Activated CD4-positive, alpha-beta T cell treated with anti-CD3 and anti-CD28 coated beads, Interleukin-10, Interleukin-2, amounts not matched to agents 100 ng/mL and 50 ng/mL, durations not matched to agents 16 hours and 8 hours (primary cell): ENCODE data around the gene TNIK.

Source experiments
- DNase-seq: peaks from one replicate; pipeline ENCODE4 v3.0.0-alpha.2; 2020

Gene TNIK

GRCh38 chr3:171058058-171058457 is 402.1 kb downstream of the TNIK start:
- DNase-seq = no peak

- DNase-seq = no peak
Observed at GRCh38 chr3:171057072-171057471, 403.1 kb downstream of the TNIK start.

GRCh38 chr3:171056528-171056927 is 403.7 kb downstream of the TNIK start:
- no peak for DNase-seq

DNA sequence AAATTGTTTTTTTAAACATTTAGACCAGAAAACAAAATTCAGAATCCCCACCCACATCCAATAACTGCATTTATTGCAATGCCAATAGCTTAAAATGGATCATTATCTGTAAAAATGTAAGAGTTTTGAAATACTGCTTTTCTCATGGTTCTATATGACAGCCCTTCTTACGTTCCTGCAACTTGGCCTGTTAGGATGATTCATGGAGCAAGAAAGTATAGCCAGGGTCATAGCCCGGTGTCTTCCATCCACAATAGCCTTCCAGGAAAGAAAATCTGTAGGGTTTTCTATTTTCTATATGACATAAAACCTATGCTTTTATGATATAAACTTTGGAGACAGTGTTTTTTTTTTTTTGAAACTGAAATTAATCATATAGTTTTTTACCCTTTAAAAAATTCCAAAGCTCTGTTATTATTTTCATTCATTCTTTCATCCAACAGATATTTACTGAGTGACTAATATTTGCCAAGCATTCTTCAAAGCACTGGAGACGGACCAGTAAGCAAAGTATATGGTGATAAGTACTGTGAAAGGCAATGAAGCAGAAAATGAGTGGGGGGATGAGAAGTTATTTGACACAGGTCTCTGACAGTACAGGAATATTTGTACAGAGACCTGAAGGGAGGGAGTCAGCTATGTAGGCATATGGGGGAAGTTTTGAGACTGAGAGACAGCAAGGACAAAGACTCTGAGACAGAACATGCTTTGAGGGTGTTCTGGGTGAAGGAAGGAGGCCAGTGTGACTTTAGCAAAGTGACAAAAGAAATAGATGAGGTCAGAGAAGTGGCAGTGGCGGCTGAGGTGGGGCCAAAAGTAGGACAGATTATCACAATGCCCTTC is 404.6 kb downstream of the TNIK start:
- DNase-seq = no peak

GRCh38 chr3:171054921-171055320 is 405.3 kb downstream of the TNIK start:
- no peak for DNase-seq

DNA sequence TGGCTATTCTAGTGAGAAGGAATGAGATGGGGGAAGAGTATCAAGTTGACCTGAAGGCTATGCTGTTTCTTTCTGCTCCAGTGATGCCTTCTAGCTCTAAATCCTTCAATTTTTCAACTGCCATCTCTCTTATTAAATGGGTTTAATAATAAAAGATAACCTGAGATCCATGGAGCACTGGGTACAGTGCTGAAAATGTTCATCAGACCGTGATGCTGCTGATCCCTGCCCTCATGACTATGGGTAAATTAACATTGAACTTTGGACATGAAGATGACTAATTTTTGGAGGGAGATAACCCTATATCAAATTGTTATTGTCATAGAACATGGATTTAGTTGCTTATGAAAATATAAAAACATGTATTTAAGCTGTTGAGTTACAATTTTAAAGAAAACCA is 406.0 kb downstream of the TNIK start:
- DNase-seq = no peak

DNA sequence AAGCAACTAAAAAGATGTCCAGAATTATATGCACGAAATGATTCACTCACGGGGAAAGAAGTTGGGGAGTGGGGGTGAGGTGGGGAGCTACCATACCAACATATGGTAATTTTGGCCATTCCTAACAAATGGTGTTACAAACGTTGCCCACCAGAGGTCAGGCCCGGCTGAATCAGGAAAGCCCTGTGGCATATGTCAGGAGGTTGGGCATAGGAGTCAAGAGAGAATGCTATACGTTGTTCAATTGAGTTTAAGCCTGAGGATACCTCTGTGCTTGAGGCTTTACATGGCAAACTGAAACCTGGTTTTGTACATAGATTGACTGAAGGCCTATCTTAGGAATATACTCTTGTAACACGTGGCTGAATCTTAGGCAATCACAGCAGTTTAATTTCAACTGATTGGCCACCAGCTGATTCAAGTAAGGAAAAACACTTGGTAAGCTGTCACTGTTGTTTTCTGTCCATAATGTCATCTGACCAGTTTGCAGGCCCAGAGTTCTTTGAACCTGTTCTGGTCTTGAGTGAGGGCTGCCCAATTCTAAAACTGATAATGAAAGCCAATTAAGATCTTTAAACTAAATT is 410.3 kb downstream of the TNIK start:
- DNase-seq = peak; percentile 61

GRCh38 chr3:171046760-171047159 is 413.4 kb downstream of the TNIK start:
- DNase-seq = no peak

GRCh38 chr3:171044835-171045793 is 415.1 kb downstream of the TNIK start:
- no peak for DNase-seq

DNA sequence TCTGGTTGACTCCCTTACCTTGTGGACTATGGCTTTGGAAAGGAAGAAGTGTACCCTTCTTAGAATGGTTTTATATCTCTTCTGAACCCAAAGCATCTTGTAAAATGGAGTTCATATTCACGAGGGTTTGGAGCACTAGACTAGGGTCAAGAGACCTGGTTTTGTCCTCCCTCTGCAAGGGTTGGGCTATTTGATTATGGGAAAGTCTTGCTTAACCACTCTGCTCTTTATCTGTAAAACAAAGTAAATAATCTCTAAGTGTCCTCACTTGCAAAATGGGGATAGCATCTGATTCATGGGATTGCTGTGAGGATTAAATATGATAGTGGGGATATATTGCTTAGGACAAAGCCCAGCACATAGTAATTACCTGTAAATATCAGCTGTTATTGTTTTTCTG is 415.8 kb downstream of the TNIK start:
- no peak for DNase-seq

- DNase-seq = no peak
Observed at GRCh38 chr3:171039674-171040073, 420.5 kb downstream of the TNIK start.

- DNase-seq = no peak
Observed at GRCh38 chr3:171038342-171038741, 421.9 kb downstream of the TNIK start.

GRCh38 chr3:171028779-171029232 is 431.4 kb downstream of the TNIK start:
- DNase-seq = no peak

DNA sequence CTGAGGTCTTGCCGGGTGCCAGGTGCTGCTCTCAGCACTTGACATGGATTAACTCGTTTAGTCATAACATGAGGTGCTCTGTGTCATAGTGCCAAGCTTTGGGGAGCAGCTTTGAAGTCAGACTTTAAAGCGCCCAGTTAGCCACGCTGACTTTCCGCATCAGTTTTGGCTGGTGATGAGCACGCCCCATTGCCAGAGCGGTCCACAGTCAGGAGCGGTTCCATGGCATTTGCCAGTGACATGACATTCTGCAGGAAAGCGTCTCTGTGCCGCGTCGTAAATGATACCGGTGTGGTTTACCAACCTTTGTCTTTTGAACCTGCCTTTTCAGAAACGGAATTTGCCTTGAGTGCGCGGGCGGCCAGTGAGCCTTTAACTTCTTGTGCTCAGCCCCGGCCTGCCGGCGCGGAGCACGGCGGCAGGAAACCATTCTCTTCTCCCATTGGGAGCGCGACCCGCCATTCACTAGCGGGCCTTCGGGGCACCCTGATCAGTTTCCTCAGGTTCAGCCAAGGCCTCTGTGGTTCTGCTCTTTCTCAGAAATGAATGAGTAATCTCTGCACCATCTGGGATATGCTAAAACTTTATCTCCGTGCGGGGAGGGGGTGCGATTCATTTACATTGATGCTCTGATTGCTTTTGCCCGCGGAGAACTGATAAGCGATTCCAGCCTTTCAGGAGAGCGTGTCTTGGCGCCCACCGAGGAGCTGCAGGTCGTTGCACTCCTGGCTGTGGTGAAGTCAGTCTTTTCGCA is 432.0 kb downstream of the TNIK start:
- DNase-seq = peak; percentile 82

DNA sequence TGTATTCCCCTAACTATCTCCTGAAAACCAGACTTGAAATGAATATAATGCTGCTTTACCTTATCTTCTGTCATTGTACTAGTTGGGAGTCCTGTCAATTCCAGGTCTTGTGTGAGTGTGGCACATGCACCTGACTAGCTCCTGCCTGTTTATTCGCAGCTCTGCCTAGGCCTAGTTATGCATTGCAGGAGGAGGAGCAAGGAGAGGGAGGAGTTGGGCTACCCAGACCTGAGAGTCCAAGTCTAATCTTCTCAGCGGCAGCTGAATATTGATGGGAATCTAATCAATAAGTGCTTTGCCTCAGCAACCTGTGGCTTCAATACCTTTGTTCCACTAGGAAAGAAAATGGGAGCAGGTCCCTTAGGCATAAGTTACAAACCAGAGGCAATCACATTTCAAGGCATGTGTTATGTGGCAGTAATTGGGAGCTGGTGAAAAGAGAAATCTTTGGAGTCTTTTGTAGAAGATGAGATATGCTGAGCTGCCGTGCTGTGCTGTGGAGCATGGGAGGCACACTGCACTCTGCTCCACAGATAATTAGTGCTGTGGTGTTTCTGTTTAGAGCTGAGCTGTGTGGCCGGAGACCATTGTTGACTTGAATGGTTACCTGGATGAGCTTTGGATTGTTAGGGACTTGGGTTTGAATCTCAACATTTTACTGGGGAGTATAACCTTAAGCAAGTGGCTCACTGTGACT is 433.5 kb downstream of the TNIK start, which contains the start of gene SLC2A2:
TSS of gene SLC2A2 (minus strand) at position 124 of the 697 bp plus-strand sequence. CDS start at position 74, 50 bp downstream.
- no peak for DNase-seq

DNA sequence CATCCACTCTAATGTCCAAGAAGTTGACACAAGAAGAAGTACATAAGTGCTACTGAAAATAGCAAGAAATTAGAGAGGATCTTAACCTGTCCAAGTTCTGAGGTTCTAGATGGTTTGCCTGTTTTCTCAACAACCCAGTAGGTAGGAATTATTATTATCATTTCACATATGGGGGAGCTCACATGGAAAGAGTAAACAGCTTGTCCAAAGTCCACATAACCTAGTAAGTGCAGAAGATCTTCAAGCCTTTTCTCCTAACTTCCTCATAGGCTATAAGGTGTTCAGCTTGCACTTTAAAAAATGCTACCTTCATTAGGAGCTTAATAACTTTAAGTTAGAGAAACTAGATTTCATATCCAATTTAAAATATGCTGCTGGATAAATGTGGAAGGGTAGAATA is 436.6 kb downstream of the TNIK start:
- DNase-seq = no peak

- no peak for DNase-seq
Observed at GRCh38 chr3:171021377-171021776, 438.8 kb downstream of the TNIK start.

- DNase-seq = no peak
Observed at GRCh38 chr3:171018156-171018935, 441.9 kb downstream of the TNIK start.

- DNase-seq = no peak
Observed at GRCh38 chr3:171013822-171014748, 446.1 kb downstream of the TNIK start.

- no peak for DNase-seq
Observed at GRCh38 chr3:171011873-171012336, 448.3 kb downstream of the TNIK start.
